Measurements from ENCODE around the gene HBG2.
"Not testable (repeated sequence)": the region's sequence is repeated elsewhere in the genome, so short reads cannot be mapped to it uniquely, and the experiment has no call there.

HBG2 gene

GRCh38 chr11:5280582-5281102 is 26.1 kb upstream of the HBG2 start:
- DNase-seq, result peak; percentile 39

GRCh38 chr11:5279471-5280090 is 25.0 kb upstream of the HBG2 start:
- no peak for DNase-seq

GRCh38 chr11:5277807-5278382 is 23.3 kb upstream of the HBG2 start:
- DNase-seq, result no peak

GRCh38 chr11:5276697-5277096 is 22.1 kb upstream of the HBG2 start:
- DNase-seq, result no peak

GRCh38 chr11:5275369-5276110 is 21.0 kb upstream of the HBG2 start:
- no peak for DNase-seq

GRCh38 chr11:5274395-5274794 is 19.8 kb upstream of the HBG2 start:
- DNase-seq, result no peak

GRCh38 chr11:5272395-5273017 is 17.9 kb upstream of the HBG2 start:
- no peak for DNase-seq

GRCh38 chr11:5269715-5270147 is 15.2 kb upstream of the HBG2 start, which contains the start of gene HBE1:
TSS of gene HBE1 (minus strand) at chr11:5269945. CDS start at chr11:5269890, 55 bp downstream.
- DNase-seq, result no peak

- no peak for DNase-seq
Observed at GRCh38 chr11:5267033-5267563, 12.5 kb upstream of the HBG2 start.

- no peak for DNase-seq
Observed at GRCh38 chr11:5266609-5267008, 12.0 kb upstream of the HBG2 start.

- no peak for DNase-seq
Observed at GRCh38 chr11:5265832-5266231, 11.3 kb upstream of the HBG2 start.

- DNase-seq, result no peak
Observed at GRCh38 chr11:5258543-5259262, 4.1 kb upstream of the HBG2 start.

- no peak for DNase-seq
Observed at GRCh38 chr11:5257296-5257695, 2.7 kb upstream of the HBG2 start.

- DNase-seq, result not testable (repeated sequence)
Observed at GRCh38 chr11:5254023-5254422, 558 bp downstream of the HBG2 start.

- DNase-seq, result not testable (repeated sequence)
Observed at GRCh38 chr11:5253440-5253839, 1.1 kb downstream of the HBG2 start.

GRCh38 chr11:5252919-5253265 is 1.7 kb downstream of the HBG2 start:
- no peak for DNase-seq

- no peak for DNase-seq
Observed at GRCh38 chr11:5252192-5252918, 2.2 kb downstream of the HBG2 start.

- DNase-seq, result no peak
Observed at GRCh38 chr11:5251746-5252145, 2.8 kb downstream of the HBG2 start.

GRCh38 chr11:5250543-5251204 is 3.9 kb downstream of the HBG2 start:
- no peak for DNase-seq

- DNase-seq, result not testable (repeated sequence)
Observed at GRCh38 chr11:5249807-5250396, 4.7 kb downstream of the HBG2 start, which contains the start of gene HBG1. TSS of gene HBG1 (minus strand) at chr11:5249857. CDS start at chr11:5249804, 53 bp downstream.

- not testable (repeated sequence) for DNase-seq
Observed at GRCh38 chr11:5248498-5248897, 6.1 kb downstream of the HBG2 start.
